Progenitor cell of endocrine pancreas (in vitro differentiated cells): ENCODE data around the gene SOS1. TPM values are rescaled to one million over a fixed set of nuclear protein-coding genes. Genes with fewer than 3 reads are reported as not detected.

Experiments
- DNase-seq: peaks from one replicate; pipeline ENCODE4 v3.0.0; 2021; ENCODE audit warnings: low spot score; ENCODE audit not compliant: unreplicated experiment
- H3K27ac Mint-ChIP-seq: 2 replicates; pipeline ENCODE4 v1.8.0; 2021; ENCODE audit warnings: mild to moderate bottlenecking, moderate library complexity, mixed read lengths
- H3K27me3 Mint-ChIP-seq: 2 replicates; pipeline ENCODE4 v1.8.0; 2021; ENCODE audit warnings: mixed read lengths
- H3K36me3 Mint-ChIP-seq: 2 replicates; pipeline ENCODE4 v1.8.0; 2022; ENCODE audit warnings: mixed read lengths; ENCODE audit not compliant: insufficient read depth
- H3K4me1 Mint-ChIP-seq: 2 replicates; pipeline ENCODE4 v1.8.0; 2021; ENCODE audit warnings: low read depth, mixed read lengths
- H3K4me3 Mint-ChIP-seq: 2 replicates; pipeline ENCODE4 v1.8.0; 2021; ENCODE audit warnings: low read depth, mild to moderate bottlenecking, moderate library complexity, mixed read lengths
- H3K9me3 Mint-ChIP-seq: 2 replicates; pipeline ENCODE4 v1.8.0; 2021; ENCODE audit warnings: low read depth, mixed read lengths
- CTCF ChIP-seq: fragments of 200-600 bp; sonication (generic); IDR thresholded peaks from one replicate; pipeline ENCODE4 v1.5.0; 2021; ENCODE audit warnings: antibody characterized with exemption, mild to moderate bottlenecking; ENCODE audit not compliant: unreplicated experiment
- total RNA-seq: library from RNA; stranded (reverse); gene quantifications from 2 replicates; pipeline ENCODE4 v1.2.1, GENCODE V29; 2021

Gene SOS1
- total RNA-seq, 1 donor from 2014 or later: 77.0 TPM

GRCh38 chr2:38957972-38958371 lies 162.9 kb downstream of the SOS1 start:
- Mint-ChIP-seq H3K9me3 (peaks cover 3% of the 10 kb centered on the region), H3K36me3 (peaks cover 2% of the 10 kb centered on the region), H3K27me3 (peaks cover 13% of the 10 kb centered on the region), H3K27ac (no peak overlapping the region), H3K4me1 (no peaks in the 10 kb centered on the region), H3K4me3 (no peak overlapping the region)
- TF ChIP-seq CTCF: no peak
- no peak for DNase-seq

GRCh38 chr2:38951766-38952165 lies 169.1 kb downstream of the SOS1 start:
- no peak for TF ChIP-seq CTCF
- Mint-ChIP-seq H3K4me3 (no peak overlapping the region), H3K4me1 (peaks cover 3% of the 10 kb centered on the region), H3K36me3 (no peaks in the 10 kb centered on the region), H3K27ac (no peak overlapping the region), H3K9me3 (no peaks in the 10 kb centered on the region), H3K27me3 (peaks cover 4% of the 10 kb centered on the region)
- no peak for DNase-seq

GRCh38 chr2:38948995-38949394 lies 171.9 kb downstream of the SOS1 start:
- Mint-ChIP-seq H3K4me1 (peaks cover 3% of the 10 kb centered on the region), H3K36me3 (no peaks in the 10 kb centered on the region), H3K27me3 (no peaks in the 10 kb centered on the region), H3K4me3 (no peak overlapping the region), H3K9me3 (no peaks in the 10 kb centered on the region), H3K27ac (no peak overlapping the region)
- TF ChIP-seq CTCF: no peak
- no peak for DNase-seq

GRCh38 chr2:38948387-38948882 lies 172.4 kb downstream of the SOS1 start:
- Mint-ChIP-seq H3K27me3 (no peaks in the 10 kb centered on the region), H3K4me1 (peaks cover 3% of the 10 kb centered on the region), H3K4me3 (no peak overlapping the region), H3K27ac (no peak overlapping the region), H3K9me3 (no peaks in the 10 kb centered on the region), H3K36me3 (no peaks in the 10 kb centered on the region)
- TF ChIP-seq CTCF: no peak
- no peak for DNase-seq

GRCh38 chr2:38947241-38948239 lies 173.3 kb downstream of the SOS1 start:
- H3K9me3 Mint-ChIP-seq: no peaks in the 10 kb centered on the region

More at GRCh38 chr2:38947241-38948239, 173.3 kb downstream of the SOS1 start:
- TF ChIP-seq CTCF: peak; percentile 74
- Mint-ChIP-seq H3K4me1 (peaks cover 3% of the 10 kb centered on the region), H3K27me3 (no peaks in the 10 kb centered on the region), H3K27ac (peak overlapping the region; percentile 91), H3K36me3 (no peaks in the 10 kb centered on the region), H3K4me3 (no peak overlapping the region)
- peak; percentile 48 for DNase-seq
